Central memory CD4-positive, alpha-beta T cell (primary cell): ENCODE results near the gene ALDH3B2.
"Not testable (repeated sequence)": the region's sequence is repeated elsewhere in the genome, so short reads cannot be mapped to it uniquely, and the experiment has no call there.

Source experiments
- DNase-seq: peaks from one replicate; pipeline ENCODE4 v3.0.0; 2022

ALDH3B2 gene

DNA sequence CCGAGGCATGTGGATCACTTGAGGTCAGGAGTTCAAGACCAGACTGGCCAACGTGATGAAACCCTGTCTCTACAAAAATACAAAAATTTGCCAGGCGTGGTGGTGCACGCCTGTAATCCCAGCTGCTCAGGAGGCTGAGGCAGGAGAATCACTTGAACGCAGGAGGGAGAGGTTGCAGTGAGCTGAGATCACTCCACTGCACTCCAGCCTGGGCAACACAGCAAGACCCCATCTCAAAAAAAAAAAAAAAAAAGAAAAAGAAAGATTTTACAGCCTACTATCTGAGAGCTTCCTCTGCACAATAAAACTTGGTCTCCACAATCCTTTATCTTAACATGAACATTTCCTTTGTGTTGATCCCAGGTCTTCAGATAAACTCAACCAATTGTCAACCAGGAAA is 13.7 kb downstream of the ALDH3B2 start:
- not testable (repeated sequence) for DNase-seq

DNA sequence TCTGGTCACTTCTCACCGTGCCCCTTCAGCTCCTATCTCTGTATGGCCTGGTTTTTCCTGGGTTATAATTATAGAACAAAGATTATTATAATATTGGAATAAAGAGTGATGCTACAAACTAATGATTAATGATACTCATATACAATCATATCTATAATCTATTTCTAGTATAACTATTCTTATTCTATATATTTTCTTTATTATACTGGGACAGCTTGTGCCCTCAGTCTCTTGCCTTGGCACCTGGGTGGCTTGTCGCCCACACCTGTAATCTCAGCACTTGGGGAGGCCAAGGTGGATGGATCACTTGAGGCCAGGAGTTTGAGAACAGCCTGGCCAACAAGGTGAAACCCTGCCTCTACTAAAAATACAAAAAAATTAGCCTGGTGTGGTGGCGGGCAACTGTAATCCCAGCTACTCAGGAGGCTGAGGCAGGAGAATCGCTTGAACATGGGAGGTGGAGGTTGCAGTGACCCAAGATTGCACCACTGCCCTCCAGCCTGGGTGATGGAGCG is 14.7 kb downstream of the ALDH3B2 start:
- not testable (repeated sequence) for DNase-seq

DNA sequence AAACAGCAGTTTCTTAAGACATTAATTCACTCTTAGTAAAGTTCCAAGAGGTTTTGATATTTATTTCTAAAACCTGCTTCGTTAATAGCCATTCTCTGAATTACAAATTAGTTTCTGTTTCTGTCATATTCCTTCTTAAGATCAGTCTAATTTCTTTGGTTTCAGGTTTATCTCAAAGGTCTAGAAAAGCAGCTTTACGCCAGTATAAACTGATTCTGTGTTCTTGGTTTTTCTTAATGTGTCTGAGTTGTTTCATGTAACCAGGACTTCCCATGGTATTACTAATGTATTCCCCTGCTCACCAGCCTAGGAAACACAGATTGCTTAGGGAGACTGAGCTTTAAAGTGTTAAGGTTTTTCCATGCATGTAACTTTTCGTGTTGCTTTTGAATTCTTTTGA is 17.1 kb downstream of the ALDH3B2 start:
- DNase-seq: no peak

DNA sequence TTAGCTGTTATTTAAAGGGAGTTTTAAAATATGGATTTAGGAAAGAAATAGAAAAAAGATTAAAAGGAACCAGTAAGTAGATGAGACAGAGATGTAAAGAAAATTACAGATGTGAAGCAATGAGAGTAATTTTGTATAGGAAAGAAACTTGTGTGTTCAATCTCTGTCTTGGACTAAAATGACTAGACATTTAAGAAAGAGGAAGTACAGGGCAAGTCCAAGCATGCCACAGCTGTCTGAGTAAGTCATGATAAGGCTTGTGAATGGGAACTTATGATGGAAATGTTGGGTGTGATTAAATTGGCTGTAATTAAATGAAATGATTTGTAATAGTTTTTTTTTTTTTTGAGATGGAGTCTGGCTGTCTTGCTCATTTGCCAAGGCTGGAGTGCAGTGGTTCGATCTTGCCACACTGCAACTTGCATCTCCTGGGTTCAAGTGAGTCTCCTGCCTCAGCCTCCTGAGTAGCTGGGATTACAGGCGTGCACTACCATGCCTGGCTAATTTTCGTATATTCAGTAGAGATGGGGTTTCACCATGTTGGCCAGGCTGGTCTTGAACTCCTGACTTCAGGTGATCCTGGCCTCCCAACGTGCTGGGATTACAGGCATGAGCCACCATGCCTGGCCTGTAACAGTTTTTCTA is 18.0 kb downstream of the ALDH3B2 start:
- DNase-seq: no peak

DNA sequence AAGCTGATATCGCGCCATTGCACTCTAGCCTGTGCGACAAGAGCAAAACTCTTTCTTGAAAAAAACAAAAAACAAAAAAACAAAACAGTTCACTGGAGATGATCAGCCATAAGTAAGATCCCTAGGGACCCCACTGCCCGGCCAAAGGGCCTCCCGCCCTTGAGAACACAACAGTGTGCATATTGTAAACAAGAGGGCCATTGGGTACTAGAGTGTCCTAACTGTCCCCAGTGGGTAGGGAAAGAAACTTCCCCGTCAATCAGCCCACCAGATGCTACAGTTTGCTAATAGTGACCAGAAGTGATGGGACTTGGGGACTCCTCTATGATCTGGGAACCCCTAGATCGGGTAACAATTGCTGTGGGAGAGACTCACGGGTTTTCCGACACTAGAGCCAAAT is 20.2 kb downstream of the ALDH3B2 start:
- no peak for DNase-seq

DNA sequence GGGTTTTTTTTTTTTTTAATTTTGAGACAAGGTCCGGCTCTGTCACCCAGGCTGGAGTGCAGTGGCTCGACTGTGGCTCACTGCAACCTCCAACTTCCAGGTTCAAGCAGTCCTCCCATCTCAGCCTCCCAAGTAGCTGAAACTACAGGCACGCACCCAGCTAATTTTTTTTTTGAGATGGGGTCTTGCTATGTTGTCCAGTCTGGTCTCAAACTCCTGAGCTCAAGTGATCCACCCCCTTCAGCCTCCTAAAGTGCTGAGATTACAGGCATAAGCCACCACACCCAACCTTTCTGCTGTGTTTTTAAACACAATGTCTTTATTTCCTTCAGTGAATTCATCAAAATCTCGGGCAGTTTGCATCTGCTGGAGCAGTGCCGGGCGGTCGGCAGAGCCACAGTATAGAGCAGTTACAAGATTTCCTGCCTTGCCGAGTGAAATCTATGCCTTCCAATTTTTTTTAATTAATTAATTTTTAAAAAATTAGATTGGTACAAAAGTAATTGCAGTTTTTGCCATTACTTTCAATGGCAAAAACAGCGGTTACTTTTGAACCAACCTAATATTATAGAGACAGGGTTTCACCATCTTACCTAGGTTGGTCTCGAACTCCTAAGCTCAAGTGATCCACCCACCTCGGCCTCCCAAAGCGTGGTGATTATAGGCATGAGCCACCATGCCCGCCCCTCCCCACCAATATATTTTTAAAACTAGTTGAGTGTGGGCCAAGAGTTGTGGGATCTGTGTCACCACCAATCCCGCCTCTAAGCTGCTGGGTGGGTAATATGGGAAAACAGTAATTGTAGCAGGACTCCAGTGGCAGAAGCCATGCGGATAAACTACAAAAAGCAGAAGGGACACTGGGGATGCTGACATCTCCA is 21.2 kb downstream of the ALDH3B2 start:
- no peak for DNase-seq

DNA sequence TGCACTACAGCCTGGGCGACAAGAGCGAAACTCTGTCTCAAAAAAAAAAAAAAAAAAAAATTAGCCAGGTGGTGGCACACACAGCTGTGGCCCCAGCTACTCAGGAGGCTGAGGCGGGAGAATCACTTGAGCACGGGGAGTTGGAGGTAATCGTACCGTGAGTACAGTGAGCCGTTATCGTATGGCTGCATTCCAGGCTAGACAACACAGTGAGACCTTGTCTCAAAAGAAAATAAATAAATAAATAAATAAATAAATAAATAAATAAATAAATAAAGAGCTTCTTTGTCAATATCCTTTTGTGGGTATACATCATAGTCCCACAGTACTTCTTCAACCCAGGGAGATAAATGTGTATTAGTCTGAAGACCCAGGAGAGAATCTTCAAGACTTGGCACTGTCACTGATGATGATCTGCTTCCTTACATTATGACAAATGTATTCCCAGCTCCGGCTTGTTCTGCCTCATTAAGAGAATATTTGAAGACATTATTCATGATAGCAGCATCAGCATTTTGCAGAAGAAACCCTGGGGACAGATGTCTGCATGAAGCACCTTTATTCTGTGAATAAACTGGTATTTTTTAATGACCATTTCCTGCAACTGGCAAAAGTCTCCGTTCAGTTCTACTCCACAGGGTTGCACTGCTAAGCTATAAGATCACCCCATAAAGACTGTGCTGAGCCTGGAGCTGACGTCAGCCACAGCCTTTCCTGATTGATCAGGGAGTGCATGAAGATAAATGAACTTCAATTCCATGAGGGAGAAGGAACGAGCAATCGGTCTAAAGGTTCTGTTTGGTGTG is 22.2 kb downstream of the ALDH3B2 start:
- DNase-seq: no peak

DNA sequence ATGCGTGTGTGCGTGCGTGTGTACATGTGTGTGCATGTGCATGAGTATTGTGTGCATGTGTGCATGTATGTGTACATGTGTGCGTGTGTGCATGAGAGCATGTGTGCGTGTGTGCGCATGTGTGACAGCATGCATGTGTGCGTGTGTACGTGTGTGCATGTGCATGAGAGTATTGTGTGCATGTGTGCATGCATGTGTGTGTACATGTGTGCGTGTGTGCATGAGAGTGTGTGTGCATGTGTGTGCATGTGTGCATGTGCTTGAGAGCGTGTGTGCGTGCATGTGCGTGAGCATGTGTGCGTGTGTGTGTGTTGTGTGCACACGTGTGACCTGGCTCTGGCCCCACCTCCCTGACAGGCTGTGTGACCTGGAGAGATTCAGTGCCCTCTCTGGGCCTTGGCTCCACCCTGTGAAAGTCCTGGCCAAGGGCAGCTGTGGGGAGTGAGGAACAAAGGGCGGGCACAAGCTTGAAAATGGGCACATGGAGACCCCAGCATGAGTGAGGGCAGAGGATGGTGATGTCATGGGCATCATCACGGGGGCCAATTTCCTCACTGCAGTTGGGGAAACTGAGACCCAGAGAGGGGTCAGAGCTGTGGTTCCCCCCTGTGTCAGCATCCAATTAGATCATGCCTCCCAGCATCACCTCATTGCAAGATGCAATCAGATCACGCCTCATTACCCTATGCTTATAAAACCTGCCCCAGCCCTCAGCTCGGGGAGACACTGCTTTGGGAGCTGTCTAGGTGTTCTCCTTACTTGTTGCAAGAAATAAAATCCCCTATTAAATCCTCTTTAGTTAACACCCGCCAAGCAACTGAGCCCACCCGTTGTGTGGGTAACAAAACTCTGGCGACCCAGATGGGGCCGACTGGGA is 24.6 kb downstream of the ALDH3B2 start:
- DNase-seq: no peak

DNA sequence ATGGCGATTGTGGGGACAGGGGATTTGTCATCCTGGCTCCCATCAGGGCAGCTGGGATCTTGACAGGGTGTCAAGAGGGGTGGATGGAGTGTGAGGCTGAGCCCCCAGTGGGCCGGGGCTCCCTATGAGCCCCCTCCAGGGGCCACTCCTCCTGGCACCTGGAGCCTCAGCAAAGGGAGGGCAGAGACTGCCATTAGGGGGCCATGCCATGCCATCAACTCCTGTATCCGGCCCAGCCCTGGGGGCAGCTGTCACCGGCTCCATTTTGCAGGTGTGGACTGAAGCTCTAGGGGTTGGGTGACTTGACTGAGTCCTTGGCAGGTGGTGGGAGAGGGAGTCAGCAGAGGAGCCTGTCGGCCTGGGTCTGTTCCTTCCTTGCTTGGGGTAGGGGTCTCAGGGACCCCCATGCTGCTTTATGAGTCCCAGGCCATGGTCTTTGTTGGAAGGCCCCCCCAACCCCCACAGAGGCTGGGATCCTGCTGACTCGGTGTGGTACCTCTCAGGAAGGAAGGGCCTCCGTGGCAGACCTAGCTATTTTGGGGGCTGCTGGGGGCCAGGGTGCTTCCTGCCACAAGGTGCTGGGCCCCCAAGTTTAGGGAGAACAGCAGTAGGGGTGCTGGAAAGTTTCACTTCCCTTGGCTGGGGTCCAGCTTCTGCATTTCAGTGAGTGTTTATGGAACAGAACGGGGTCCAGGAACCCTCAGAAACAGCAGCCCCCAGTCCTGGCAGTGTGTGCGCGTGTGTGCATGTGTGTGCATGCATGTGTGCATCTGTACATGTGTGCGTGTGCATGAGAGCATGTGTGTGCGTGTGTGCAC is 25.4 kb downstream of the ALDH3B2 start:
- DNase-seq: no peak

DNA sequence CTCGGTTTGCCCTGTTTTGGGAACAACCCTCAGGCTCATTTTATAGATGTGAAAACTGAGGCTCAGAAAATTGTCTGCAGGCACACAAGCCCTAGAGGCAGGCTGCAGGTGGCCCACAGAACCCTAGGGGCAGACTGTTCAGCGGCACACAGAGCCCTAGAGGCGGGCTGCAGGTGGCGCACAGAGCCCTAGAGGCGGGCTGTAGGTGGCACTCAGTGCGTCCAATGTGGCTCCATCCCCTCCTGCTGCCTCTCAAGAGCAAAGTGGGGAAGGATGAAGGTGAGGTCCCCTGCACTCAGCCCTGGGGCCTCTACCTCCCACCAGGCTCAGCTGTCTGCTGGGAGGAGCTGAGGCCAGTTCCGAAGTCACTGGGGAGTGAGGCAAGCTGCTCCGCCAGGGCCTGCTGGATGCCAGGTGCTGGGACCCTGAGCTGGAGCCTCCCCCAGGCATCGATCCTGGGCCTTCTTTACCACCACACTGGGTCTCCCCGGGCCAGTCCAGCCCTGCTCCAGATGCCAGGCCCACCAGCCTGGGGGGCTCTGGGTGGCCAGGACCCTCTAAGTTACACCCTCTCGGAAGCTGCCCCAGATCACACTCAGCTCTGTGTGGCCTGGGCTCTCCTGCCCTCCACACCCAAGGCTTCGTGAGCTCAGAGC is 26.2 kb downstream of the ALDH3B2 start:
- DNase-seq: peak; percentile 30

DNA sequence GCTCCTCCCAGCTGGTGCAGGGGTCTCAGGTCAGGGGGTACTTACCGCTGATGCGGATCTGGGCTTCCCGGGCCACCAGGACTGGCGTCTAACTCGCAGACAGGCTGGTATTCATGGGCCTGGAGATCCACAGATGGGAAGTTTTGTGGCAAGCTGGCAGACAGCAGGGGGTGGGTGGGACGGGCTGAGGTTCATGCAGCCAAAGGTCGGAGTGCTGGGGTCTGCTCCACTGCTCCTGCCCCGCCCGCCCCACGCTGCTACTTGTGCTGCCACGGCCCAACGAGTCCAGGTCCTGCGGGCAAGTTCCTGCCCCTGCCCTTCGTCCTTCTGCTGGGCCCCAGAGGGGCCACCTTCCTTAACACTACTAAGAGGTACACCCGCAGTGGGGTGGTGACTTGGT is 27.0 kb downstream of the ALDH3B2 start:
- no peak for DNase-seq

DNA sequence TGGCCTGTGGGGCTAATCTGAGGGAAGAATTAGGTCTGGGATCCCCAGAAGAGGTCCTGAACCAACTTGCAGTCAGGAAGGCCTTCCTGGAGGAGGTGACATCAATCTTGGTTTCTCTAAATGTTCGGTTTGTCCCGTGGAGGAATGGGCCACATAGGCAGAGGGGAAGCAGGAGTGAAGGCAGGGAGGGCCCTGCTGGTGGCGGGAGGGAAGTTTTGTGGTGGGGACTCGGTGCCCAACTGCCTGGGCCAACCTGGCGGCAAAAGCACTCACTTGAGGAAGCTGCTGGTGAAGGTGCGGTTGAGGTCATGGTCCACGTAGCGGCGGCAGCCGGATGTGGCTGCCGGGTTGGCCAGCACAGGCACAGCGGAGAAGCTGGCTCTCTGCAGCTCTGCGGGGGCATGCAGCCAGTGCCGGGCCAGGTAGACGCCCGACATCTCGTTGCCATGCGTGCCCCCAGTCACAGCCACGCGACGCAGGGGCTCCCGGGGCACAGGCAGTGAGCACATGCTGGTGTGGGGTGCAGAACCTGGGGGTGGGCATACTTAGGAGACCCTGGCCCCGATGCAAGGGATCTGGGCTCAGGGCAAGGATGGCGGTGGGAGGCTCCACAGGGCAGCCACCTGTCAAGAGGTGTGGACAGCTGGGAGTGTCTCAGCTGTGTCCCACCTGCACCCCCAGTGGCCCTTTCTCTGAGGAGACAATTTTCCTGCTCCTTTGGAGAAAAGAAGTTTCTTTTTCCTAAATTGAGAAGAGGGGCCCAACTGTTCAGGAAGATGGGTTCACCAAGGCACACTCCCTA is 27.7 kb downstream of the ALDH3B2 start:
- DNase-seq: no peak

DNA sequence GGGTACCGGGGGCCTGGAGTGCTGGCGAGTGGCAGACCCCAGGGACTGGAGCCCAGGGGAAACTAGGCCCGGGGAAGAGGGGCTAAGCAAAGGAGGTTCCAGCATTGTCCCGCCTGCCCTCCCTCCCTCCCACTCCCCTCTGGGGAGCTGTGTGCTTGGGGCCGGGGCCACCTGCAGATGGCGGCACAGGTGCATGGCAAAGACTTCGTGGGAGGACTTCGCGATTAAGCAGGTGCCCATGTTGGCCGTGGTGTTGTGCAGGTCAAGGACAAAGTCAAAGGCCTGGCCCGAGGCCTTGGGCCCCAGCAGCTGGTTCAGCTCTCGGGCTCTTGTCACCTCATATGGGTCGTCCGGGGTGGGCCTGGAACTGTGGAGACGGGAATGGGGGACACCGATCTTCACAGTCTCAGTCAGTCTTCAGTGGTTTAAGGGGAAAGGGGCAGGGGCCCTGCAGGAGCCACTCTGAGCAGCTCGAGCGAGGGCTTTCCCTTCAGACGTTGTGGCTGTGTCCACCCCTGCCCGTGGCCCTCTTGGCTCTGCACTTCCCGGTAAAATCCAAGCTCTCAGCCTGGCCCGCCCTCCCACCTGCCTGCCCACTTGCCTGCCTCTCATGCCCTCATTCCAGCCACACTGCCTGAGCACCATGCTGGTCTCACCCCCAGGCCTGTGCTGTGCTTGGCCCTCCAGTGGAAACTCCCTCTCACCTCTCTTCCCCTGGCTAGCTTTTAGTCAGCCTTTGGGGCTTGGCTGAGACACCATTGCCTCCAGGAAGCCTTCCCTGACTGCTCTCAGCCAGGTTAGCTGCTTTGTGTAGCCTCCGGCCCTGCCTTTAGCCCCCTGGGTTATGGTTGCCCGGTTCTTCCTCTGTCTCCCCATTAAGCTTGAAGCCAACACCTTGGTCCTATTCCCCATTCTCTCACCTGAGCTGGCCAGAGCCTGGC is 28.6 kb downstream of the ALDH3B2 start:
- no peak for DNase-seq

DNA sequence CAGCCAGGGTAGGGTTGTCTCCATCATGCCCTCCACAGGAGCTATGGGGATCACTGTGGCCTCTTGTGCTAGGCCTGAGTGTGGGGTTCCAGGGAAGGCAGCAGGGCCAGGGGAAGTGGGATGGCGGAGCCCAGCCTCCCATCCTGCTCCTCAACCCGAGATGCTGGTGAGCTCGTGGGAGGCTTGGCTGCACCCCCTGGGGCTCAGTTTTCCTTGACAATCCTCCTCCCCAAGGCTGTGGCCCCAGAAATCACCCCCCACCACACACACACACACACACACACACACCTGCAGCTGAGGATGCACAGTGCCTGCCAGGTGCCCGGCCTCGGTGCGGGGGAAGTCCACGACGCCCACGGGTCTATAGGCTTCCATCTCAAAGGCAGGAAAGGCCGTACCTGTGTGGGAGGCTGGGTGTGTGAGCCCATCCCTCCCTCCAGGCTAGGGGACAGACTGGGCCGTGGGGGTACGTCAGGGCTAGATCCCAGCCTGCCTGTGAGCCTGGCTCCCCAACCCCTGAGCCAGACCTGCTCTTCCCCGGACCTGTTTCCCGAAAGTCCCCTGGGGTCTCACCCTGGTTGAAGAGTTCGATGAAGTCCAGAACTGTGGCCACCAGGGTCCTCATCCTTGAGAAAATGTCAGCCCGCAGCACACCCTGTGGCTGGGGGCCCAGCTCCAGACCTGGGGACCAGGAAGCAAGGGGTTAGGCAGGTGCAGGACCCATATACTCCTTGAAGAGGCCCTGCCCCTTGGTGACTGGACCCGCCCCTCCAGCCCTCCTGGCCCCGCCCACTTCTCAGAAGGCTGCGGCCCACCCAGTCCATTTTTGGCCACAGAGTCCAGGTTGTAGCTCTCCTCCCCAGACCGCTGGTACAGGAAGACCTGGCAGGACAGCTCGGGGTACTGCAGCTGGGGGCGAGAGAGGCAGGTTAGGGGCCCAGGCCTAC is 29.7 kb downstream of the ALDH3B2 start:
- DNase-seq: no peak

DNA sequence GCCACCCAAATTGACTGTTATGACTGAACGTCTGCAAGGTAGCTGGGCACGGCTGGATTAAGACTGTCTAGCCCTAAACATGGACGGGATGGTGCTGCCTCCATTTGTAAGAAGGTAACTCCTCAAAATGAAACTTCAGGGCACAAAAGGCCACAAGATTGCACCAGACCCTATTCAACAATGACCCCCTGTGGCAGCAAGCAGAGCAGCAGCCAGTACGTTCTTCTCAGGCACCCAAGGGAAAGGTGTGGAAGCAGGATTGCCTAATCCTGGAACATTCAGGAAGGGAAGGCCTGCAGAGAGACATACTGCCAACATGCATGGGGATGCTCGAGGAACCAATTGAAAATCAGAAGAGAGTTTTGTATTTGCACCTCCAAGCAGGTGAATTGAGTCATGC is 30.4 kb downstream of the ALDH3B2 start:
- no peak for DNase-seq

DNA sequence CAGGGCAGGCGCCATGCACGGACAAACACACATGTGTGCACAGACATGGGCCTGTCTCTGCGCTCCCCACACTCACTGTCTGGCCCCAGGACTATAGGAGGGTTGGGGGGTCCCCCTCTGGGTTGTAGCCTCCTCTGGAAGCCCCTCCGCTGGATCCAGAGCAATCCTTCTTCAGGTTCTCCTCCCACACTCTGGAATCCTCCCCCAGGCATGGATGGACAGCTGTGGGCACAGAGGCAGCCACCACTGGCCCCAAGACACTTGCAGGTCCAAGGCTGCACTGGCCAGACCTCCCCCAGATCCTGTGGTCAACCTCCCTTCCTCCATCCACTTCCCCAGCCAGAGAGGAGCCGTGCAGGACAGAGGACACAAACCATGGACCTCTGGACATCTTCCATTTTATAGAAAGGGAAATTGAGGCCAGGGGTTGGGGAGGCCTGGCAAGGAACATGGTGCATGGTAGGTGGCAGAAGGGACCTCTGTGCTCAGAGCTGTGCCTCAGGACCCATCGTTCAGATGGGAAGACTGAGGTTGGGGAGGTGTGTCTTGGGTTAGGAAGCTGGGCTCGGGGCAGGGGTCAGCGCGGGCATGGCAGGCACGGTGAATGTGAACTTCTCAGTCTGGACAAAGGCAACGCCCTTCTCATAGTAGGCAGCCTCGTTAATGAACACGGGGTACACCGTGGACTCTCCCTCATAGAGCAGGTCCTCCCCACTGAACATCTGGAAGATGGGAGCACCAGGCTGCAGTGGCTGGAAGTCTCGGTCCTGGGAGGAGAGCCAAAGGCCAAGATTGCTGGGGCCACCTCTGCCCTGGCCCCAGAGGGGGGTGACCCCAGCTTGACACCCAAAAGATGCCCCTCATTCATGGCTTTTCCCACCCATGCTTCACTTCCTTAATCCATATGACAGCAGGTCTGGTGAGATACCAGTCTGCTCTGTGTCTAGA is 32.0 kb downstream of the ALDH3B2 start:
- DNase-seq: no peak
